HEK293T (cell line): ENCODE results near the gene MANBA.
A peak's percentile ranks its signal among the peaks of the same experiment; 100 is the strongest.
"Not testable (repeated sequence)": the region's sequence is repeated elsewhere in the genome, so short reads cannot be mapped to it uniquely, and the experiment has no call there.

Experiments
- CTCF ChIA-PET: fragments of 350-600 bp; formaldehyde crosslinking; extraction: SDS; loops from one replicate; lab custom pipeline; 2021; ENCODE audit warnings: antibody characterized with exemption, inconsistent platforms; lab: Yijun Ruan, JAX
- POLR2A ChIA-PET: fragments of 350-600 bp; formaldehyde crosslinking; extraction: SDS; loops from one replicate; lab custom pipeline; 2020; ENCODE audit warnings: antibody characterized with exemption, inconsistent platforms; lab: Yijun Ruan, JAX
- DNase-seq: peaks from one replicate; pipeline ENCODE4 v3.0.0; 2012; ENCODE audit warnings: mixed read lengths; ENCODE audit errors: extremely low spot score
- ARNT ChIP-seq: fragments of 450-650 bp; IDR thresholded peaks from 2 replicates; pipeline ENCODE4 v1.6.1; 2017; ENCODE audit warnings: mild to moderate bottlenecking
- BHLHE40 ChIP-seq: fragments of 450-650 bp; IDR thresholded peaks from 2 replicates; pipeline ENCODE4 v1.6.1; 2016; ENCODE audit warnings: mild to moderate bottlenecking, moderate library complexity, borderline replicate concordance
- CTBP1 ChIP-seq: fragments of 450-650 bp; IDR thresholded peaks from 2 replicates; pipeline ENCODE4 v1.6.1; 2016; ENCODE audit warnings: borderline replicate concordance
- ELF4 ChIP-seq: fragments of 450-650 bp; IDR thresholded peaks from 2 replicates; pipeline ENCODE4 v1.6.1; 2017; ENCODE audit warnings: antibody characterized with exemption
- FOXA1 ChIP-seq: fragments of 450-650 bp; IDR thresholded peaks from 2 replicates; pipeline ENCODE4 v1.6.1; 2016; ENCODE audit warnings: mild to moderate bottlenecking
- FOXK2 ChIP-seq: fragments of 450-650 bp; IDR thresholded peaks from 2 replicates; pipeline ENCODE4 v1.6.1; 2016; ENCODE audit warnings: mild to moderate bottlenecking
- FOXM1 ChIP-seq: fragments of 450-650 bp; IDR thresholded peaks from 2 replicates; pipeline ENCODE4 v1.6.1; 2017; ENCODE audit warnings: mild to moderate bottlenecking, borderline replicate concordance
- HDGF ChIP-seq: fragments of 450-650 bp; IDR thresholded peaks from 2 replicates; pipeline ENCODE4 v1.6.1; 2017; ENCODE audit warnings: antibody characterized with exemption, borderline replicate concordance
- L3MBTL2 ChIP-seq: fragments of 450-650 bp; conservative IDR thresholded peaks from 2 replicates; pipeline ENCODE4 v1.6.1; 2016; ENCODE audit warnings: mild to moderate bottlenecking
- LEF1 ChIP-seq: fragments of 450-650 bp; IDR thresholded peaks from 2 replicates; pipeline ENCODE4 v1.6.1; 2017; ENCODE audit warnings: mild to moderate bottlenecking, borderline replicate concordance
- NFRKB ChIP-seq: fragments of 450-650 bp; IDR thresholded peaks from 2 replicates; pipeline ENCODE4 v1.6.1; 2016; ENCODE audit warnings: mild to moderate bottlenecking, moderate library complexity
- PKNOX1 ChIP-seq: fragments of 450-650 bp; IDR thresholded peaks from 2 replicates; pipeline ENCODE4 v1.6.1; 2016
- SP1 ChIP-seq: fragments of 450-650 bp; IDR thresholded peaks from 2 replicates; pipeline ENCODE4 v1.6.1; 2017
- SUZ12 ChIP-seq: fragments of 450-650 bp; IDR thresholded peaks from 2 replicates; pipeline ENCODE4 v1.6.1; 2016; ENCODE audit warnings: mild to moderate bottlenecking
- TARDBP ChIP-seq: fragments of 450-650 bp; IDR thresholded peaks from 2 replicates; pipeline ENCODE4 v1.6.1; 2016
- ZNF384 ChIP-seq: fragments of 450-650 bp; IDR thresholded peaks from 2 replicates; pipeline ENCODE4 v1.6.1; 2016

Gene MANBA

DNA sequence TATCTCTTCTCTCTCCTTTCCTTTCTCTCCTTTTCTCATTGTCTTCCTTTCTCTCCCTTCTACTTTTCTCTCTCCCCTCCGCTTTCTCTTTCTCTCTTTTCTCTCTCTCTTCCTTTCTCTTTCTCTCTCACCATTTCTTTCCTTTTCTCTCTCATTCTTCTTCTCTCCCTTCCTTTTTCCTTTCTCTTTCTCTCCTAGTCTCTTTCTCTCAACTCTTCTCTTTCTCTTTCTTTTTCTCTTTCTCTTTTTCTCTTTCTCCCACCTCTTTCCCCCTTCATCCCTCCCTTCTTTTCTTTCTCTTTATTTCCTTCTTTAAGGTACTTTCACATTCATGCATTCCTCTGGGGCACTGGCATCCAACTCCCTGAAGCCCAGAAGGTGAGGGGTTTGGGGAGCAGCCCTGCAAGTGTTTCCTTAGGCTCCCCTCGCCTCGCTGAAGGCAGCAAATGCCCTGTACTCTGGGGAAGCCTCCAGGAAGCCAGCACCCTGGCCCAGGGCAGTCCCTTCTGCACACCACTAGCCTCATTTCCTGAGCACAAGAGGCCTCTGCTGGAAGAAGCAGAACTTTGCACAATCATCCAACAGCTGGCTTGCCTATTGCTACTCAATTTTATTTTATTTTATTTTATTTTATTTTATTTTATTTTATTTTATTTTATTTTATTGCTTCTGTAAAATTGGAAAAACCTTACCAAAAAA is 135.4 kb downstream of the MANBA start:
- POLR2A ChIA-PET, result interaction anchor here (1.8 kb wide), 1 partner anchor 202 kb away, joined by 8 read pairs; the partner anchor contains the start of gene UBE2D3
- CTCF ChIA-PET, result interaction anchor here (0.6 kb wide), 1 partner anchor 376 kb away, joined by 3 read pairs; no protein-coding TSS in a partner anchor
- TF ChIP-seq SP1 (no peak), SUZ12 (no peak), BHLHE40 (no peak), LEF1 (no peak), L3MBTL2 (no peak), FOXK2 (no peak), ELF4 (no peak), PKNOX1 (no peak), CTBP1 (no peak), HDGF (no peak), TARDBP (no peak)
- peak; percentile 25 for DNase-seq

- ChIA-PET CTCF (interaction anchor here (1.0 to 2.7 kb wide), 2 partner anchors 176 to 384 kb away, joined by 3 to 17 read pairs; no protein-coding TSS in a partner anchor), POLR2A (interaction anchor here (1.8 kb wide), 1 partner anchor 203 kb away, joined by 8 read pairs; the partner anchor contains the start of gene UBE2D3)
- no peak for DNase-seq
- TF ChIP-seq ARNT, result no peak
- TF ChIP-seq SUZ12, result no peak
- no peak for TF ChIP-seq HDGF
- no peak for TF ChIP-seq FOXA1
- peak; percentile 57 for TF ChIP-seq PKNOX1
These were observed 136.3 kb downstream of the MANBA start for GRCh38 chr4:102624505-102624904.

GRCh38 chr4:102623622-102624021 is 137.1 kb downstream of the MANBA start:
- ChIA-PET POLR2A (interaction anchor here (0.9 to 1.8 kb wide), 2 partner anchors 204 to 409 kb away, joined by 3 to 8 read pairs; partner anchors contain the start of gene UBE2D3), CTCF (interaction anchor here (1.0 to 2.7 kb wide), 2 partner anchors 176 to 385 kb away, joined by 3 to 17 read pairs; no protein-coding TSS in a partner anchor)
- TF ChIP-seq FOXM1 (no peak), LEF1 (no peak), PKNOX1 (no peak), NFRKB (no peak), SP1 (no peak), TARDBP (no peak), SUZ12 (no peak), FOXK2 (no peak), L3MBTL2 (no peak), ZNF384 (no peak), FOXA1 (no peak), ARNT (no peak), ELF4 (no peak)
- DNase-seq, result peak; percentile 38

DNA sequence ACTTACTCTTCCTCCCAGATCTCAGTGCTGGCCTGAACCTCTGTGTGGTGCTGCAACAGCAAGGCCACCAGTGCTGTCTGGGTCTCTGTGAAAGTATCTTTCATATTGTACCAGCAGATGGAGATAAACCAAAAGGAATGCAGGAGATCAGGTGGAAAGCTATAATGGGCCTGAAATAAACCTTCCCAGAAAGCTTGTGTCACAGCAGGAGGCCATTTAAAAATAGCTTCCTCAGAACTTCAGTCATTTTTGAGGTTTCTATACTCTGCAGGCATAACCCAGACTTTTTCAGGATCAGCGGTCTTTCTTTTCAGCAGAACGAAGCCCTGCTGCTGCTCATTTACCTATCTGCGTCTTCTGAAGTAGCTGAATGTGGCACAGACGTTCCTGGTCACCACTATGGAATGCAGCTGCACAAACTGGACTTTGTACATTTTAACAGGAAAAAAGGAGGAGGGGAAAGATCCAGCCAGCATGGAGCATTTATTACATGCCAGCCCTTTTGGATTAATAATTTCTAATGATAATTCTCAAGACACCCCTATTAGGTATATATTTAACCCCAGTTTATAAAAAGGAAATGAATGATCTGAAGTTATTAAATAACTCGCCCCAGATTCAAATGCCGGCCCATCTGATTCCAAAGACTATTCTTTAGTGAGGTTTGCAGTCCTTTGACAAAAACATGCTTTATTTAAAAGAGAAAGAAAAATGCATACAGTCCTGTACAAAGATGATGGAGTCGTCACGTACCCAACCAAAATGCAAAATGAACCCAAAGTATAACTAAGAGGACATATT is 139.9 kb downstream of the MANBA start:
- POLR2A ChIA-PET, result interaction anchor here (1.1 to 1.4 kb wide), 2 partner anchors 207 to 248 kb away, joined by 5 to 8 read pairs; partner anchors contain the start of genes CISD2 and UBE2D3
- TF ChIP-seq PKNOX1 (no peak), FOXM1 (no peak), ZNF384 (no peak), TARDBP (no peak), BHLHE40 (no peak), LEF1 (no peak), FOXK2 (no peak), HDGF (no peak)
- CTCF ChIA-PET, result interaction anchor here (0.6 to 2.0 kb wide), 14 partner anchors 9 to 479 kb away, joined by 3 to 28 read pairs (median 4); partner anchors contain the start of gene BDH2
- DNase-seq, result peak; percentile 75

- CTCF ChIA-PET, result interaction anchor here (0.6 to 2.0 kb wide), 10 partner anchors 8 to 480 kb away, joined by 3 to 28 read pairs (median 6); partner anchors contain the start of gene BDH2
These were observed 140.8 kb downstream of the MANBA start for GRCh38 chr4:102619776-102620631.

DNA sequence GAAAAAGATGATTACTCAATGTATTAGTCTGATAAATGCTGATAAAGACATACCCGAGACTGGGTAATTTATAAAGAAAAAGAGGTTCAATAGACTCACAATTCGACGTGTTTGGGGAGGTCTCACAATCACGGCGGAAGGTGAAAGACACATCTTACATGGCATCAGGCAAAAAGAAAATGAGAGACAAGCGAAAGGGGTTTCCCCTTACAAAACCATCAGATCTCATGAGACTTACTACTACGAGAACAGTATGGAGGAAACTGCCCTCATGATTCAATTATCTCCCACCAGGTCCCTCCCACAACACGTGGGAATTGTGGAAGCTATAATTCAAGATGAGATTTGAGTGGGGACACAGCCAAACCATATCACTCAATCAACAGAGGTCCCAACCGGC is 141.7 kb downstream of the MANBA start:
- POLR2A ChIA-PET, DNase-seq: not testable (repeated sequence)
- CTCF ChIA-PET, result interaction anchor here (0.6 to 0.8 kb wide), 2 partner anchors 16 to 247 kb away, joined by 3 to 4 read pairs; no protein-coding TSS in a partner anchor

More at GRCh38 chr4:102619776-102620631, 140.8 kb downstream of the MANBA start:
- DNase-seq, result not testable (repeated sequence)
- POLR2A ChIA-PET, result interaction anchor here (1.1 to 1.4 kb wide), 2 partner anchors 208 to 249 kb away, joined by 5 to 8 read pairs; partner anchors contain the start of genes CISD2 and UBE2D3
